ENCODE results near the gene PISD.

DNA sequence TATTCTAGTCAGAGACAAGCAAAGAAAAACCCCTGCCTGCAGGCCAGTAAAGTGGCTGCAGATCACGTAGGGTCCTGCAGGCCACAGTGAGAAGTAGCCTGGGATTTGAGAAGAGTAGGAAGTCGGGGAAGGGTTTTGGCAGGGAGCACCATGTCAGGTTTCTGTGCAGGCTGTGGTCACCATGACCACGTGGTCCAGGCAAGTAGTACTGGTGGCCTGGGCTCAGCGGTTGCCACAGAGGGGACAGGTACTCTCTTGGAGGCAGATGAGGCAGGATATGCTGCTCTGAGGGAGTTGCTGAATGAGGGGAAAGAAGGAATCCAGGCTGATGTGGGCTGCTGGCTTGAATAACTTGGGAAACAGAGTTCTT lies 46.5 kb downstream of the PISD start:
- TF ChIP-seq, protein P1, sequence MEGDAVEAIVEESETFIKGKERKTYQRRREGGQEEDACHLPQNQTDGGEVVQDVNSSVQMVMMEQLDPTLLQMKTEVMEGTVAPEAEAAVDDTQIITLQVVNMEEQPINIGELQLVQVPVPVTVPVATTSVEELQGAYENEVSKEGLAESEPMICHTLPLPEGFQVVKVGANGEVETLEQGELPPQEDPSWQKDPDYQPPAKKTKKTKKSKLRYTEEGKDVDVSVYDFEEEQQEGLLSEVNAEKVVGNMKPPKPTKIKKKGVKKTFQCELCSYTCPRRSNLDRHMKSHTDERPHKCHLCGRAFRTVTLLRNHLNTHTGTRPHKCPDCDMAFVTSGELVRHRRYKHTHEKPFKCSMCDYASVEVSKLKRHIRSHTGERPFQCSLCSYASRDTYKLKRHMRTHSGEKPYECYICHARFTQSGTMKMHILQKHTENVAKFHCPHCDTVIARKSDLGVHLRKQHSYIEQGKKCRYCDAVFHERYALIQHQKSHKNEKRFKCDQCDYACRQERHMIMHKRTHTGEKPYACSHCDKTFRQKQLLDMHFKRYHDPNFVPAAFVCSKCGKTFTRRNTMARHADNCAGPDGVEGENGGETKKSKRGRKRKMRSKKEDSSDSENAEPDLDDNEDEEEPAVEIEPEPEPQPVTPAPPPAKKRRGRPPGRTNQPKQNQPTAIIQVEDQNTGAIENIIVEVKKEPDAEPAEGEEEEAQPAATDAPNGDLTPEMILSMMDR (conservative IDR thresholded peaks at IDR 0.05 in 1 of 2, IDR thresholded peaks at IDR 0.05 in 1 of 2; ENCODE audit: low read depth in 1 of 2, low read length in 2 of 2), result no peak
- TF ChIP-seq EZH2 (IDR thresholded peaks at IDR 0.05; ENCODE audit: low read length, missing control alignments), result no peak
